Measurements from ENCODE around the gene IQUB. TPM values are rescaled to one million over a fixed set of nuclear protein-coding genes. Genes with fewer than 3 reads are reported as not detected.

The IQUB gene
- total RNA-seq, 3 donors from 2014 or later: 0.26 to 0.41 TPM; not detected in 1

DNA sequence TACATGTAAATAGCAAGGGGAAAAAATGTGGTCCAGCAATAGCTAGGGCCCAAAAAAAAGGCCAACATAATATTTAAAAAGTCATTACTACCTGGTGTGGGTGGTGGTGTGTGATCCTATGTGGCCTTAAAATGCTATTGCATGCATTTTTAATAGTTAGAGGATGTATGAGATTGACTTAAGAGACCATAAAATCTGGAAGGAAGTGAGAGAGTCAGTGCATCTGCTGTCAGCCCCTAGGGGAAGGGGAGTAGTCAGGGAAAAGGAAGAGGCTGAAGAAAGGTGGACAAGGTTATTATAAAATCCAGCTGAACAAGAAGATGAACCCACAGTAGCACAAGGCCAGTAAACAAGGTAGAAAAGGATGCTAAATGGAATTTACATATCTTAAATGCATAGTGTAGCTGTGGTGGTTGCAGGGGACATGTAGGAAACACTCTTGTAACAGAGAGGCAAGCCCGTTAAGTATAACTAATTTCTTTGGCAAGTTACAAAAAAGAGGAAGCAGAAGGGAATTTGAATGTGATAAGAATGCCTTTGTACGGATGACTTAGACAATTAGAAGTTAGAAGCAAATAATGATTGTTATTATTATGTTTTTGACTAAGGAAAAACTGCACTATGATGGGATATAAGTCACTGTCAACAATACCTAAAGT, 35.1 kb upstream of the IQUB start:
- DNase-seq (no peak), ATAC-seq (no peak)
- intact Hi-C loops (cut with DNase I, micrococcal nuclease): no loop called here
- Histone ChIP-seq H3K9me3 (no peaks in the 10 kb centered on the region), H3K4me3 (no peak overlapping the region), H3K36me3 (ENCODE audit: low read depth) (no peaks in the 10 kb centered on the region), H3K4me1 (ENCODE audit: low read depth) (no peaks in the 10 kb centered on the region)
- TF ChIP-seq, protein P1, sequence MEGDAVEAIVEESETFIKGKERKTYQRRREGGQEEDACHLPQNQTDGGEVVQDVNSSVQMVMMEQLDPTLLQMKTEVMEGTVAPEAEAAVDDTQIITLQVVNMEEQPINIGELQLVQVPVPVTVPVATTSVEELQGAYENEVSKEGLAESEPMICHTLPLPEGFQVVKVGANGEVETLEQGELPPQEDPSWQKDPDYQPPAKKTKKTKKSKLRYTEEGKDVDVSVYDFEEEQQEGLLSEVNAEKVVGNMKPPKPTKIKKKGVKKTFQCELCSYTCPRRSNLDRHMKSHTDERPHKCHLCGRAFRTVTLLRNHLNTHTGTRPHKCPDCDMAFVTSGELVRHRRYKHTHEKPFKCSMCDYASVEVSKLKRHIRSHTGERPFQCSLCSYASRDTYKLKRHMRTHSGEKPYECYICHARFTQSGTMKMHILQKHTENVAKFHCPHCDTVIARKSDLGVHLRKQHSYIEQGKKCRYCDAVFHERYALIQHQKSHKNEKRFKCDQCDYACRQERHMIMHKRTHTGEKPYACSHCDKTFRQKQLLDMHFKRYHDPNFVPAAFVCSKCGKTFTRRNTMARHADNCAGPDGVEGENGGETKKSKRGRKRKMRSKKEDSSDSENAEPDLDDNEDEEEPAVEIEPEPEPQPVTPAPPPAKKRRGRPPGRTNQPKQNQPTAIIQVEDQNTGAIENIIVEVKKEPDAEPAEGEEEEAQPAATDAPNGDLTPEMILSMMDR (IDR thresholded peaks at IDR 0.05): no peak

DNA sequence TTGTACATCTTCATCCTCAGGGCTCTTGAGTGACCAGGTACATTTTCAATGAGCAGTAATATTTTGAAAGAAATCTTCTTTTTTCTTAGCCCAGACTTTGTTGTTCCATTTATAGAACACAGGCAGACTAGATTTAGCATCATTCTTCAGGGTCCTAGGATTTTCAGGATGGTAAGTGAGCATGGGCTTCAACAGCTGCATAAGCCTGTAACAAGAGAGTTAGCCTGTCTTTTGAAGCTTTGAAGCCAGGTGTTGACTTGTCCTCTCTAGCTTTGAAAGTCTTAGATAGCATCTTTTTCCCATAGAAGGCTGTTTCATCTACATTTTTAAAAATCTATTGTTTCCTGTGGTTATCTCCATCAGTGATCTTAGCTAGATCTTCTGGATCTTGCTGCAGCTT, 27.7 kb upstream of the IQUB start:
- Histone ChIP-seq H3K4me1 (ENCODE audit: low read depth) (no peaks in the 10 kb centered on the region), H3K9me3 (no peaks in the 10 kb centered on the region), H3K36me3 (ENCODE audit: low read depth) (no peaks in the 10 kb centered on the region), H3K4me3 (no peak overlapping the region)
- no peak for ATAC-seq
- no peak for DNase-seq
- TF ChIP-seq, protein P1 (IDR thresholded peaks at IDR 0.05): no peak
- intact Hi-C loops (cut with DNase I, micrococcal nuclease): no loop called here

DNA sequence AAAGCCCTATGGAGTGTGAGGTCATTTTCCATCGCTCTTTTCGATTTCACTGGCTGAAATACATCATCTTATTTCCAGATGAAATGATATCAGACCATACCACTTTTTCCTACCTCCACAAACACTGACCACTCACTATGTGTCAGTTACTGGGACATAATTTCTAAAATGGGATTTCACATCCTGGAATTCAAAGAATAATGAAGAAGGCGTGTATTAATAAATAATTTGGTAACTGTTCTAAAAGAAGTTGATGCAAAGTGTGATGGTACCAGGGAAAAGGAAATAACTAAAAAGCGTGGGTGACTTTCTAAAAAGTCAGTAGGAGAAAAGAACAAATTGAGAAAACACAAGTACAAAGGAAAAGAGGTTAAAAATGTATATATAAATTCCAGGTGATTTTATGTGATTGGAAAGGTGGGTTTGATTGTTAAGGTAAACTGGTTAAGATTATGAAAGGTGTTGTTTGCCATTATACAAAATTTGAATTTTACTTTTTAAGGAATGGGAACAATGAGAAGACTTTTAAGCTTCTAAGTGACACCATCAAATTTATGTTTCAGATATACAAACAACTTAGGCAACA, 24.0 kb upstream of the IQUB start:
- DNase-seq (no peak), ATAC-seq (no peak)
- Histone ChIP-seq H3K36me3 (ENCODE audit: low read depth) (no peaks in the 10 kb centered on the region), H3K9me3 (no peaks in the 10 kb centered on the region), H3K4me3 (no peak overlapping the region), H3K4me1 (ENCODE audit: low read depth) (peaks cover 18% of the 10 kb centered on the region)
- intact Hi-C loops (cut with DNase I, micrococcal nuclease): no loop called here
- TF ChIP-seq, protein P1 (IDR thresholded peaks at IDR 0.05): no peak

DNA sequence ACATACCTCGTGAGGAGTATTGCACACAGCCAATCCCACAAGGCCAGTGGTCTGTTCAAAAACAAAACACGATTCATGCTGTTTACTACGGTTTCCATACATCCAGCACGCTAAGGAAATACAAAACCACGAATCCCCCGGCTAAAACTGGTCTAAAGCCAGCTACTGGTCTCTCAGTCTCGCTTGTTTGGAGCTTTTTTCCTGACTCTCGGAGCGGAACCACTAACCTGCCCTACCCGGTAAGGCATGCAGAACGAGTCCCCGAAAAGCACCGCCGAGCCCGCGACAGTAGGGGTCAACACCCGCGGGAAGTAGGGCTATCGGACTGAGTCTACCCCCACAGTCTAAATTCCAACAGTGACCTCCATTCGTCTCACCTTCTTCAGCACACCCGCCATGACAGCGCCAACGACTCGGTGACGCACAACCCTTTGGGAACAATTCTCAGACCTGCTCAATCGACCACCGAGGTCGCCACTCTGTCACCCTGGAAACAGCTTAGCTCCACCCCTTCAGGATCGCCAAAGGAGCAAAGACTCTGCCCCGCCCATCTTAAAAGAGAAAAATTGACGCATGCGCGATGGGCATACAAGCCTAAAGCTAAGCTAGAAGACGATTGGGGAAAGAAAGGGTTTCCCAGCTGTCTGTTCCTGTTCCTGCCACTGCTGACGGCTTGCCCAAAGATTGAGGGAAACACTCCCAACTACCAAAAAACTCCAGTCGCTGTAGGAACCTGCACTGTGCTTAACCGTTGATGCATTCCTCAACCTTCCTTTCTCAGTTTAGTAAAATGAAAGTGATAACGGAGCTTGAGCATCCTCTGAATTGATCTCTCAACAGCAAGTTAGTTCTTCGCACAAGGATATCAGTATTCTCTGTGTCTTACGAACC, 23.2 kb upstream of the IQUB start, which contains the start of gene NDUFA5:
Gene NDUFA5, minus strand, starts transcription at position 421 of the 891 bp plus-strand sequence. Its CDS starts 23 bp downstream, at position 398.
- Histone ChIP-seq H3K9me3 (no peaks in the 10 kb centered on the region), H3K36me3 (ENCODE audit: low read depth) (no peaks in the 10 kb centered on the region), H3K4me3 (peak within 1 kb of the TSS; percentile 86), H3K4me1 (ENCODE audit: low read depth) (peaks cover 18% of the 10 kb centered on the region)
- DNase-seq (peak; percentile 94 to 100 (median 95)), ATAC-seq (peak; percentile 100)
- intact Hi-C loops (cut with DNase I, micrococcal nuclease): no loop called here
- TF ChIP-seq, protein P1 (IDR thresholded peaks at IDR 0.05): no peak

DNA sequence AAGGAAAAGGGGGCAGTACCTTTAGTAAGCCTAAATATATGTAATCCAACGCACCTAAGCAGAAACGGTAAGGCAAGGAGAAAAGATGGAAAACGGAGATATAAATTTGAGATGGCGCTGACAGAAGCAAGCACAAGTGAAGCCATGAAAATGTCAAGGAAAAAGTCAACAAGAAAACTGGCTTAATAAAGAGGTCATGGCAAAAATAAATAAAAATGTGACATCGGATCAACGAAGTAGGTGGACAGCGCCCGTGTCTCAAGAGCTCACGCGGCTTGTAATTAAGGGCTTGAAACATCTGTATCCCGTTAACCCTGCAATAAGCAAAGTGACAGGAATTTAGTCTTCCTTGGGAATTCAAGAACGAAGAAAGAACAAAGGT, 22.6 kb upstream of the IQUB start:
- H3K36me3 ChIP-seq (ENCODE audit: low read depth): no peaks in the 10 kb centered on the region
- peak in 1 of 3 donors; percentile 8 for DNase-seq
- peak overlapping the region; percentile 86 for H3K4me3 ChIP-seq
- intact Hi-C loops (cut with DNase I, micrococcal nuclease): no loop called here
- TF ChIP-seq, protein P1 (IDR thresholded peaks at IDR 0.05): no peak
- H3K4me1 ChIP-seq (ENCODE audit: low read depth): peaks cover 18% of the 10 kb centered on the region
- no peaks in the 10 kb centered on the region for H3K9me3 ChIP-seq
- peak; percentile 20 for ATAC-seq

Data from mucosa of descending colon (tissue), 3 donors.